ENCODE data around the gene PPP1R15B.

The PPP1R15B gene

GRCh38 chr1:204406621-204407020 is 5.0 kb downstream of the PPP1R15B start:
- DNase-seq (ENCODE audit: low spot score), result no peak
- no peak for TF ChIP-seq CTCF (IDR thresholded peaks at IDR 0.05; ENCODE audit: extremely low read depth, missing control alignments)

- TF ChIP-seq CTCF (IDR thresholded peaks at IDR 0.05; ENCODE audit: extremely low read depth, missing control alignments), result no peak
- no peak for DNase-seq (ENCODE audit: low spot score)
Observed at GRCh38 chr1:204405988-204406387, 5.6 kb downstream of the PPP1R15B start.

- DNase-seq (ENCODE audit: low spot score), result no peak
- no peak for TF ChIP-seq CTCF (IDR thresholded peaks at IDR 0.05; ENCODE audit: extremely low read depth, missing control alignments)
Observed at GRCh38 chr1:204404629-204405028, 7.0 kb downstream of the PPP1R15B start.

- no peak for TF ChIP-seq CTCF (IDR thresholded peaks at IDR 0.05; ENCODE audit: extremely low read depth, missing control alignments)
- no peak for DNase-seq (ENCODE audit: low spot score)
Observed at GRCh38 chr1:204402391-204402790, 9.2 kb downstream of the PPP1R15B start.

- DNase-seq (ENCODE audit: low spot score), result no peak
Observed at GRCh38 chr1:204401730-204402129, 9.9 kb downstream of the PPP1R15B start.

GRCh38 chr1:204400882-204401510 is 10.6 kb downstream of the PPP1R15B start:
- DNase-seq (ENCODE audit: low spot score), result no peak
- TF ChIP-seq CTCF (IDR thresholded peaks at IDR 0.05; ENCODE audit: extremely low read depth, missing control alignments), result no peak

More at GRCh38 chr1:204401730-204402129, 9.9 kb downstream of the PPP1R15B start:
- no peak for TF ChIP-seq CTCF (IDR thresholded peaks at IDR 0.05; ENCODE audit: extremely low read depth, missing control alignments)

- DNase-seq (ENCODE audit: low spot score), result peak; percentile 79
- TF ChIP-seq CTCF (IDR thresholded peaks at IDR 0.05; ENCODE audit: extremely low read depth, missing control alignments), result peak; percentile 75
Observed at GRCh38 chr1:204398197-204399125, 13.2 kb downstream of the PPP1R15B start.
